GM12878 (cell line): ENCODE data around the gene CDC45. TPM values are rescaled to one million over a fixed set of nuclear protein-coding genes. Genes with fewer than 3 reads are reported as not detected.

ENCODE experiments used
- ATAC-seq: fragments of 200-7000 bp; cut with Tn5 transposase; 3 replicates; pipeline ENCODE4 v1.9.1; 2020; ENCODE audit warnings: mild to moderate bottlenecking, moderate library complexity
- BruUV-seq: library from RNA; stranded (reverse); fragments of 400-500 nt; replicated peaks from 2 replicates; lab custom pipeline; 2021; lab: Mats Ljungman, UMichigan
- CTCF ChIA-PET: fragments of 300-600 bp; sonication (Branson Sonifier 250); formaldehyde crosslinking; extraction: SDS; loops from one replicate; lab custom pipeline; 2021; ENCODE audit warnings: inconsistent platforms; lab: Yijun Ruan, JAX
- POLR2A ChIA-PET: fragments of 350-600 bp; formaldehyde crosslinking; extraction: SDS; loops from one replicate; lab custom pipeline; 2021; ENCODE audit warnings: inconsistent platforms; lab: Charles Lee
- RAD21 ChIA-PET: fragments of 300-600 bp; sonication (Branson Sonifier 250); formaldehyde crosslinking; loops from one replicate; lab custom pipeline; 2023; ENCODE audit warnings: antibody characterized with exemption; ENCODE audit not compliant: unreplicated experiment; lab: Charles Lee
- SMC1A ChIA-PET: fragments of 300-600 bp; sonication (Branson Sonifier 250); formaldehyde crosslinking; loops from one replicate; lab custom pipeline; 2023; ENCODE audit not compliant: unreplicated experiment, uncharacterized antibody; lab: Charles Lee
- DNase-seq: peaks from one replicate; pipeline ENCODE4 v3.0.0-alpha.2; 2011; ENCODE audit warnings: low read depth, low spot score
- FAIRE-seq: peaks from 3 replicates; lab custom pipeline; 2011; peaks lifted over from hg19 to GRCh38; lab: Jason Lieb, UNC
- H2AFZ ChIP-seq: 2 replicates; pipeline ENCODE4 v1.6.0; 2011; ENCODE audit warnings: low read depth, low read length, control low read depth; ENCODE audit not compliant: control insufficient read depth
- H3K27ac ChIP-seq: 2 replicates; pipeline ENCODE4 v1.5.1; 2011; ENCODE audit warnings: control low read depth; ENCODE audit not compliant: control insufficient read depth, insufficient read depth
- H3K27me3 ChIP-seq, 2 experiments: replicated peaks in 1 of 2; 2 replicates each; pipeline versions ENCODE4 v1.6.0 to v1.6.1; 2011; ENCODE audit warnings: low read length in 1 of 2; ENCODE audit not compliant: control insufficient read depth in 2 of 2, insufficient read depth in 2 of 2
- H3K36me3 ChIP-seq, 2 experiments: 2 replicates each; pipeline ENCODE4 v1.5.1; 2011; ENCODE audit warnings: low read length in 1 of 2; ENCODE audit not compliant: control insufficient read depth in 2 of 2, insufficient read depth in 2 of 2
- H3K4me1 ChIP-seq: 2 replicates; pipeline ENCODE4 v1.6.1; 2011; ENCODE audit warnings: mild to moderate bottlenecking, low read length, moderate library complexity, mixed read lengths; ENCODE audit not compliant: control insufficient read depth, insufficient read depth
- H3K4me2 ChIP-seq: 2 replicates; pipeline ENCODE4 v1.6.0; 2011; ENCODE audit warnings: control low read depth; ENCODE audit not compliant: control insufficient read depth, insufficient read depth
- H3K4me3 ChIP-seq: fragments of 200-600 bp; sonication (generic); 2 replicates; pipeline ENCODE4 v1.5.1; 2016
- H3K79me2 ChIP-seq: 2 replicates; pipeline ENCODE4 v1.6.0; 2011; ENCODE audit warnings: low read length; ENCODE audit not compliant: control insufficient read depth, insufficient read depth
- H3K9ac ChIP-seq: 2 replicates; pipeline ENCODE4 v1.8.0; 2011; ENCODE audit warnings: low read length, control low read depth, mixed read lengths; ENCODE audit not compliant: control insufficient read depth, insufficient read depth
- H3K9me3 ChIP-seq: replicated peaks from 3 replicates; pipeline ENCODE4 v1.5.1; 2011; ENCODE audit warnings: mild to moderate bottlenecking, low read length; ENCODE audit not compliant: control insufficient read depth, insufficient read depth
- H4K20me1 ChIP-seq: 2 replicates; pipeline ENCODE4 v1.6.0; 2011; ENCODE audit not compliant: control insufficient read depth, insufficient read depth
- CBX3 ChIP-seq: fragments of 200-600 bp; sonication (generic); IDR thresholded peaks from 2 replicates; pipeline ENCODE4 v1.6.1; 2016; ENCODE audit warnings: low read depth, borderline replicate concordance
- CBX5 ChIP-seq: sonication (generic); IDR thresholded peaks from 2 replicates; pipeline ENCODE4 v1.6.1; 2016; ENCODE audit warnings: low read depth, moderate library complexity, mild to moderate bottlenecking, inconsistent platforms
- CHD1 ChIP-seq: IDR thresholded peaks from 2 replicates; pipeline ENCODE4 v1.6.1; 2012; ENCODE audit warnings: low read depth, low read length, improper control_type of control experiment
- CHD2 ChIP-seq: IDR thresholded peaks from 2 replicates; pipeline ENCODE4 v1.6.1; 2011; ENCODE audit warnings: low read depth, low read length, improper control_type of control experiment, borderline replicate concordance
- EED ChIP-seq: sonication (generic); IDR thresholded peaks from 2 replicates; pipeline ENCODE4 v1.6.1; 2016; ENCODE audit warnings: antibody characterized with exemption, low read depth
- EP300 ChIP-seq, 2 experiments: fragments of 150-350 bp in 1 of 2; IDR thresholded peaks; 2 replicates each; pipeline ENCODE4 v1.6.1; 2011 to 2012; ENCODE audit warnings: low read depth in 2 of 2, low read length in 2 of 2, borderline replicate concordance in 1 of 2, improper control_type of control experiment in 1 of 2, inconsistent platforms in 1 of 2; ENCODE audit not compliant: control insufficient read depth in 1 of 2
- ETV6 ChIP-seq, 2 experiments: fragments of 450-650 bp in 1 of 2; IDR thresholded peaks in 1 of 2; conservative IDR thresholded peaks in 1 of 2; 2 replicates each; pipeline ENCODE4 v1.6.1; 2014; ENCODE audit warnings: antibody characterized with exemption in 1 of 2, borderline replicate concordance in 1 of 2, low read depth in 1 of 2, mild to moderate bottlenecking in 1 of 2, moderate library complexity in 1 of 2
- GABPA ChIP-seq: IDR thresholded peaks from 2 replicates; pipeline ENCODE4 v1.6.1; 2014; ENCODE audit warnings: antibody characterized with exemption, low read depth, mild to moderate bottlenecking, inconsistent platforms
- NFIC ChIP-seq: IDR thresholded peaks from 2 replicates; pipeline ENCODE4 v1.6.1; 2012; ENCODE audit warnings: low read depth, mild to moderate bottlenecking, inconsistent platforms, low read length, moderate library complexity
- NRF1 ChIP-seq: conservative IDR thresholded peaks from 2 replicates; pipeline ENCODE4 v1.6.1; 2011; ENCODE audit warnings: mild to moderate bottlenecking, low read depth, low read length, improper control_type of control experiment
- RAD51 ChIP-seq: fragments of 450-650 bp; IDR thresholded peaks from 2 replicates; pipeline ENCODE4 v1.6.1; 2016; ENCODE audit warnings: moderate library complexity, mild to moderate bottlenecking, inconsistent platforms
- SIX5 ChIP-seq: IDR thresholded peaks from 2 replicates; pipeline ENCODE4 v1.6.1; 2011; ENCODE audit warnings: mild to moderate bottlenecking, low read depth, low read length, moderate library complexity; ENCODE audit not compliant: severe bottlenecking
- SREBF2 ChIP-seq: IDR thresholded peaks from 2 replicates; pipeline ENCODE4 v1.6.1; 2012; ENCODE audit warnings: mild to moderate bottlenecking, low read length
- SUPT20H ChIP-seq: IDR thresholded peaks from 2 replicates; pipeline ENCODE4 v1.6.1; 2011; ENCODE audit warnings: low read depth, mild to moderate bottlenecking, low read length, moderate library complexity, borderline replicate concordance; ENCODE audit not compliant: control insufficient read depth
- ZBED1 ChIP-seq: IDR thresholded peaks from 2 replicates; pipeline ENCODE4 v1.6.1; 2016; ENCODE audit warnings: borderline replicate concordance
- WGBS: methylation state at CpG from one replicate; pipeline ENCODE4 v1.1.6; 2016; ENCODE audit warnings: low lambda C conversion rate; ENCODE audit not compliant: insufficient replicate concordance, insufficient coverage; ENCODE audit errors: missing lambda C conversion rate; 5-methylcytosine and 5-hydroxymethylcytosine counted together
- in situ Hi-C: fragments of 300-500 bp; cut with MboI; formaldehyde crosslinking; loops from 9 replicates; pipeline ENCODE4 v1.14.3; 2018; ENCODE audit warnings: mixed read lengths
- intact Hi-C: fragments of 100-400 bp; cut with micrococcal nuclease; formaldehyde crosslinking; loops from one replicate; pipeline ENCODE4 v1.14.2; 2022; ENCODE audit not compliant: unreplicated experiment
- polyA plus RNA-seq, 11 experiments: library from polyadenylated mRNA; depleted of rRNA in 4 of 11; unstranded in 6 of 11; stranded (reverse) in 5 of 11; fragments of >200 nt; fragmentation: Nextera tagmentation in 4 of 11; fragmentation: Illumina TruSeq in 1 of 11; extraction: Ambion mirVana in 4 of 11; extraction: Trizol in 1 of 11; gene quantifications; 1 replicate in 1 of 11; 2 replicates in 10 of 11; pipeline versions ENCODE4 v1.2.1 to v1.2.3, GENCODE V29; 2011 to 2016; ENCODE audit warnings: inconsistent platforms in 2 of 11, missing spikeins in 2 of 11, low read depth in 1 of 11
- total RNA-seq, 4 experiments: library from RNA; depleted of rRNA in 3 of 4; stranded (reverse); fragments of >200 nt in 3 of 4; fragmentation: Illumina TruSeq in 1 of 4; extraction: Trizol in 1 of 4; gene quantifications; 2 replicates each; pipeline versions ENCODE4 v1.2.1 to v1.2.3, GENCODE V29; 2013 to 2021
- TF ChIP-seq, protein P1 (sequence below), 3 experiments: IDR thresholded peaks in 2 of 3; conservative IDR thresholded peaks in 1 of 3; 2 replicates each; pipeline ENCODE4 v1.5.1; 2011; ENCODE audit warnings: low read depth in 3 of 3, low read length in 3 of 3, mild to moderate bottlenecking in 3 of 3, control low read depth in 2 of 3, moderate library complexity in 2 of 3, inconsistent platforms in 1 of 3, mixed read lengths in 1 of 3; ENCODE audit not compliant: control insufficient read depth in 2 of 3, insufficient read depth in 1 of 3; ENCODE audit errors: extremely low read depth in 1 of 3
- TF ChIP-seq, protein P2 (sequence below): fragments of 450-650 bp; formaldehyde crosslinking; IDR thresholded peaks from 2 replicates; pipeline ENCODE4 v1.5.0; 2022; ENCODE audit warnings: mild to moderate bottlenecking, missing genetic modification characterization
- TF ChIP-seq, protein P3 (sequence below): IDR thresholded peaks from 2 replicates; pipeline ENCODE4 v1.6.1; 2012; ENCODE audit warnings: low read depth, low read length, improper control_type of control experiment

The CDC45 gene
- total and polyA plus RNA-seq, 10 of the 15 experiments (the other 5 are each of a cell fraction or from before 2014, with no cell fraction given), result 40.8 to 88.5 (median 54.2) TPM

DNA sequence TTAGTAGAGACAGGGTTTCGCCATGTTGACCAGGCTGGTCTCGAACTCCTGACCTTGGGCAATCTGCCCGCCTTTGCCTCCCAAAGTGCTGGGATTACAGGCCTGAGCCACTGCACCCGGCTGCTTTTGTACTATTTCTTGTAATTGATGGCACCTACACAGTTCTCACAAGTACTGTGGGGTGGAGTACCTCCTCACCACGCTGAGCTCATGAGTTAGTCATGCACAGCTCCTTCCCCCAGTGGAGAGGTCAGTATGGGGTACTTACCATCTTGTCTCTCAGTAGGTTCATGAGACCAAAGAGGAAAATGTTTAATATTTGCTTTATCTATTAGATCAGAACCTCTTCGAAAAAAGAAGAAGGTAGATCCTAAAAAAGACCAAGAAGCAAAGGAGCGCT lies 45.3 kb upstream of the CDC45 start:
- Histone ChIP-seq H3K9me3 (no peaks in the 10 kb centered on the region), H3K9ac (no peak overlapping the region), H4K20me1 (no peaks in the 10 kb centered on the region; the same call in 1 of the 2 replicates), H3K4me2 (no peak overlapping the region), H3K36me3 (peaks cover 2 to 4% of the 10 kb centered on the region in 2 experiments; a peak in 2 of 4 replicates), H3K4me3 (no peak overlapping the region), H3K27me3 (no peaks in the 10 kb centered on the region), H3K27ac (no peak overlapping the region), H3K79me2 (peaks cover 34% of the 10 kb centered on the region), H3K4me1 (no peaks in the 10 kb centered on the region), H2AFZ (no peak overlapping the region)
- in situ Hi-C loops, result loop anchor here (25.0 kb wide), 1 partner anchor 1797 kb away; the partner anchor contains the start of genes ATP6V1E1 and BCL2L13
- ChIA-PET CTCF (interaction anchor here (1.1 to 1.6 kb wide), 5 partner anchors 12 to 290 kb away, joined by 3 to 9 read pairs (median 3); partner anchors contain the start of genes C22orf39 and ESS2), SMC1A (interaction anchor here (0.6 to 2.3 kb wide), 2 partner anchors 11 to 26 kb away, joined by 3 to 18 read pairs; no protein-coding TSS in a partner anchor), POLR2A (interaction anchor here (3.0 kb wide), 1 partner anchor 10 kb away, joined by 19 read pairs; no protein-coding TSS in a partner anchor), RAD21 (interaction anchor here (1.2 kb wide), 1 partner anchor 256 kb away, joined by 3 read pairs; the partner anchor contains the start of gene SLC25A1)
- BruUV-seq, result no TSS peak
- WGBS, result 70% methylated on average over 7 of the region's 7 CpGs
- DNase-seq (no peak), FAIRE-seq (no peak), ATAC-seq (no peak)
- intact Hi-C loops, result loop anchor here (5.0 kb wide), 1 partner anchor 257 kb away; the partner anchor contains the start of gene SLC25A1
- TF ChIP-seq CBX3, result no peak
- TF ChIP-seq, protein P1, sequence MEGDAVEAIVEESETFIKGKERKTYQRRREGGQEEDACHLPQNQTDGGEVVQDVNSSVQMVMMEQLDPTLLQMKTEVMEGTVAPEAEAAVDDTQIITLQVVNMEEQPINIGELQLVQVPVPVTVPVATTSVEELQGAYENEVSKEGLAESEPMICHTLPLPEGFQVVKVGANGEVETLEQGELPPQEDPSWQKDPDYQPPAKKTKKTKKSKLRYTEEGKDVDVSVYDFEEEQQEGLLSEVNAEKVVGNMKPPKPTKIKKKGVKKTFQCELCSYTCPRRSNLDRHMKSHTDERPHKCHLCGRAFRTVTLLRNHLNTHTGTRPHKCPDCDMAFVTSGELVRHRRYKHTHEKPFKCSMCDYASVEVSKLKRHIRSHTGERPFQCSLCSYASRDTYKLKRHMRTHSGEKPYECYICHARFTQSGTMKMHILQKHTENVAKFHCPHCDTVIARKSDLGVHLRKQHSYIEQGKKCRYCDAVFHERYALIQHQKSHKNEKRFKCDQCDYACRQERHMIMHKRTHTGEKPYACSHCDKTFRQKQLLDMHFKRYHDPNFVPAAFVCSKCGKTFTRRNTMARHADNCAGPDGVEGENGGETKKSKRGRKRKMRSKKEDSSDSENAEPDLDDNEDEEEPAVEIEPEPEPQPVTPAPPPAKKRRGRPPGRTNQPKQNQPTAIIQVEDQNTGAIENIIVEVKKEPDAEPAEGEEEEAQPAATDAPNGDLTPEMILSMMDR (IDR thresholded peaks at IDR 0.05 in 2 of 3, conservative IDR thresholded peaks at IDR 0.05 in 1 of 3; ENCODE audit: control insufficient read depth in 2 of 3, extremely low read depth in 1 of 3, insufficient read depth in 1 of 3, low read depth in 3 of 3, low read length in 3 of 3), result no peak
- TF ChIP-seq NRF1, result no peak
- TF ChIP-seq ZBED1, result no peak
- no peak for TF ChIP-seq SUPT20H
- no peak for TF ChIP-seq CBX5
- TF ChIP-seq SIX5, result no peak
- TF ChIP-seq EED, result no peak
- TF ChIP-seq, protein P2, sequence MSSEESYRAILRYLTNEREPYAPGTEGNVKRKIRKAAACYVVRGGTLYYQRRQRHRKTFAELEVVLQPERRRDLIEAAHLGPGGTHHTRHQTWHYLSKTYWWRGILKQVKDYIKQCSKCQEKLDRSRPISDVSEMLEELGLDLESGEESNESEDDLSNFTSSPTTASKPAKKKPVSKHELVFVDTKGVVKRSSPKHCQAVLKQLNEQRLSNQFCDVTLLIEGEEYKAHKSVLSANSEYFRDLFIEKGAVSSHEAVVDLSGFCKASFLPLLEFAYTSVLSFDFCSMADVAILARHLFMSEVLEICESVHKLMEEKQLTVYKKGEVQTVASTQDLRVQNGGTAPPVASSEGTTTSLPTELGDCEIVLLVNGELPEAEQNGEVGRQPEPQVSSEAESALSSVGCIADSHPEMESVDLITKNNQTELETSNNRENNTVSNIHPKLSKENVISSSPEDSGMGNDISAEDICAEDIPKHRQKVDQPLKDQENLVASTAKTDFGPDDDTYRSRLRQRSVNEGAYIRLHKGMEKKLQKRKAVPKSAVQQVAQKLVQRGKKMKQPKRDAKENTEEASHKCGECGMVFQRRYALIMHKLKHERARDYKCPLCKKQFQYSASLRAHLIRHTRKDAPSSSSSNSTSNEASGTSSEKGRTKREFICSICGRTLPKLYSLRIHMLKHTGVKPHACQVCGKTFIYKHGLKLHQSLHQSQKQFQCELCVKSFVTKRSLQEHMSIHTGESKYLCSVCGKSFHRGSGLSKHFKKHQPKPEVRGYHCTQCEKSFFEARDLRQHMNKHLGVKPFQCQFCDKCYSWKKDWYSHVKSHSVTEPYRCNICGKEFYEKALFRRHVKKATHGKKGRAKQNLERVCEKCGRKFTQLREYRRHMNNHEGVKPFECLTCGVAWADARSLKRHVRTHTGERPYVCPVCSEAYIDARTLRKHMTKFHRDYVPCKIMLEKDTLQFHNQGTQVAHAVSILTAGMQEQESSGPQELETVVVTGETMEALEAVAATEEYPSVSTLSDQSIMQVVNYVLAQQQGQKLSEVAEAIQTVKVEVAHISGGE (CRISPR knock-in tag), result no peak
- TF ChIP-seq, protein P3, sequence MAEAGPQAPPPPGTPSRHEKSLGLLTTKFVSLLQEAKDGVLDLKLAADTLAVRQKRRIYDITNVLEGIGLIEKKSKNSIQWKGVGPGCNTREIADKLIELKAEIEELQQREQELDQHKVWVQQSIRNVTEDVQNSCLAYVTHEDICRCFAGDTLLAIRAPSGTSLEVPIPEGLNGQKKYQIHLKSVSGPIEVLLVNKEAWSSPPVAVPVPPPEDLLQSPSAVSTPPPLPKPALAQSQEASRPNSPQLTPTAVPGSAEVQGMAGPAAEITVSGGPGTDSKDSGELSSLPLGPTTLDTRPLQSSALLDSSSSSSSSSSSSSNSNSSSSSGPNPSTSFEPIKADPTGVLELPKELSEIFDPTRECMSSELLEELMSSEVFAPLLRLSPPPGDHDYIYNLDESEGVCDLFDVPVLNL, result no peak
- TF ChIP-seq SREBF2, result no peak
- TF ChIP-seq GABPA, result no peak
- no peak for TF ChIP-seq CHD2
- TF ChIP-seq EP300 (IDR thresholded peaks at IDR 0.05; ENCODE audit: borderline replicate concordance in 1 of 2, control insufficient read depth in 1 of 2, low read depth in 2 of 2, low read length in 2 of 2), result no peak
- TF ChIP-seq CHD1, result no peak
- no peak for TF ChIP-seq ETV6 (conservative IDR thresholded peaks at IDR 0.05 in 1 of 2, IDR thresholded peaks at IDR 0.05 in 1 of 2; ENCODE audit: borderline replicate concordance in 1 of 2, low read depth in 1 of 2)
- TF ChIP-seq NFIC, result no peak
- TF ChIP-seq RAD51, result no peak
